Measurements from ENCODE around the gene HMGN1.

- TF ChIP-seq, protein P1, sequence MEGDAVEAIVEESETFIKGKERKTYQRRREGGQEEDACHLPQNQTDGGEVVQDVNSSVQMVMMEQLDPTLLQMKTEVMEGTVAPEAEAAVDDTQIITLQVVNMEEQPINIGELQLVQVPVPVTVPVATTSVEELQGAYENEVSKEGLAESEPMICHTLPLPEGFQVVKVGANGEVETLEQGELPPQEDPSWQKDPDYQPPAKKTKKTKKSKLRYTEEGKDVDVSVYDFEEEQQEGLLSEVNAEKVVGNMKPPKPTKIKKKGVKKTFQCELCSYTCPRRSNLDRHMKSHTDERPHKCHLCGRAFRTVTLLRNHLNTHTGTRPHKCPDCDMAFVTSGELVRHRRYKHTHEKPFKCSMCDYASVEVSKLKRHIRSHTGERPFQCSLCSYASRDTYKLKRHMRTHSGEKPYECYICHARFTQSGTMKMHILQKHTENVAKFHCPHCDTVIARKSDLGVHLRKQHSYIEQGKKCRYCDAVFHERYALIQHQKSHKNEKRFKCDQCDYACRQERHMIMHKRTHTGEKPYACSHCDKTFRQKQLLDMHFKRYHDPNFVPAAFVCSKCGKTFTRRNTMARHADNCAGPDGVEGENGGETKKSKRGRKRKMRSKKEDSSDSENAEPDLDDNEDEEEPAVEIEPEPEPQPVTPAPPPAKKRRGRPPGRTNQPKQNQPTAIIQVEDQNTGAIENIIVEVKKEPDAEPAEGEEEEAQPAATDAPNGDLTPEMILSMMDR (IDR thresholded peaks at IDR 0.05), result no peak
- TF ChIP-seq POLR2A (IDR thresholded peaks at IDR 0.05), result no peak
Observed at GRCh38 chr21:39386899-39387298, 38.0 kb upstream of the HMGN1 start.

Data from adrenal gland (tissue), 5 donors.